ELF-1 (cell line): Measurements from ENCODE around the gene MYL5.
A peak's percentile ranks its signal among the peaks of the same experiment; 100 is the strongest.
"Not testable (repeated sequence)": the region's sequence is repeated elsewhere in the genome, so short reads cannot be mapped to it uniquely, and the experiment has no call there.

Experiments used
- DNase-seq: peaks from one replicate; pipeline ENCODE4 v3.0.0-alpha.2; 2016; ENCODE audit warnings: low read depth, low spot score

MYL5 gene

DNA sequence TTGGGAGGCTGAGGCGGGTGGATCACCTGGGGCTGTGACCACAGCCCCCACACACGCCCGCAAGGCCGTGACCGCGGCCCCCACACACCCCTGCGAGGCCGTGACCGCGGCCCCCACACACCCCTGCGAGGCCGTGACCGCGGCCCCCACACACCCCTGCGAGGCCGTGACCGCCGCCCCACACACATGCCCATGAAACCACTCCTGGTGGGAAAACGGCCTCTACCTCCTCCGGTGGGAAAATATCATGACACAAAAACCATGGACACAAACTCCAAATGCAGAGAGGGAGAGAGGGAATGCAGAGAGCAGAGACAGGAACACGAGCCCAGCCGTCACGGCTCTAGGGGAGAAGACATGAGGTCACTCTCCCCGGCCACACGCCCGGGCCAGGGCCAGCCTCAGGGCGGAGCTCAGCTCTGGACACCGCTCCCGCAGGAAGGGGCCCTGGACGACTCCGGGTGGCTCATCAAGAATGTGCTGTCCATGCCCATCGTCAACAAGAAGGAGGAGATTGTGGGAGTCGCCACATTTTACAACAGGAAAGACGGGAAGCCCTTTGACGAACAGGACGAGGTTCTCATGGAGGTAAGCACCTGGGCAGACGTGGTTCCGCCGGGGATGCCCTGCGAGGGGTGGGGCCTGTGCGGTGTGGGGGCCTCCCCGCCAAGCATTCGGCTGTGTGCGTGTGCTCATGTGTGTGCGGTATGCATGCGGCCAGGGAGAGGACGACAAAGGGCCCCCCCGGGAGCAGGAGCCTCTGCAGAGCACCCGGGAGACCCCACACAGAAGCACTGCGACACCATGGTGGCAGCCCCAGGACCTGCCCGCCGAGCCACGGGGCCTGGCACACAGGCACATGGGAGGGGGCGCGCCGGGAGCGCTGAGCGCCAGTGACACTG, 17.7 kb upstream of the MYL5 start:
- peak; percentile 71 for DNase-seq

DNA sequence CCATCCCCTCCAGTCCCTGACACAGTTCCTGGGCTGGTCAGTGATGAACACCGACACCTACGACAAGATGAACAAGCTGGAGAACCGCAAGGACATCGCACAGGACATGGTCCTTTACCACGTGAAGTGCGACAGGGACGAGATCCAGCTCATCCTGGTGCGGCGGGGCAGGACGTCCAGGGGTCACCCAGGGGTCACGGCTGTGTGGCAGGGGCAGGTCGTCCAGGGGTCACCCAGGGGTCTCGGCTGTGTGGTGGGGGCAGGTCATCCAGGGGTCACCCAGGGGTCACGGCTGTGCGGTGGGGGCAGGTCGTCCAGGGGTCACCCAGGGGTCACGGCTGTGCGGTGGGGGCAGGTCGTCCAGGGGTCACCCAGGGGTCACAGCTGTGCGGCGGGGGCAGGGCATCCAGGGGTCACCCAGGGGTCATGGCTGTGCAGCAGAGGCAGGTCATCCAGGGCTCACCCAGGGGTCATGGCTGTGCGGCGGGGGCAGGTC, 17.0 kb upstream of the MYL5 start:
- no peak for DNase-seq

DNA sequence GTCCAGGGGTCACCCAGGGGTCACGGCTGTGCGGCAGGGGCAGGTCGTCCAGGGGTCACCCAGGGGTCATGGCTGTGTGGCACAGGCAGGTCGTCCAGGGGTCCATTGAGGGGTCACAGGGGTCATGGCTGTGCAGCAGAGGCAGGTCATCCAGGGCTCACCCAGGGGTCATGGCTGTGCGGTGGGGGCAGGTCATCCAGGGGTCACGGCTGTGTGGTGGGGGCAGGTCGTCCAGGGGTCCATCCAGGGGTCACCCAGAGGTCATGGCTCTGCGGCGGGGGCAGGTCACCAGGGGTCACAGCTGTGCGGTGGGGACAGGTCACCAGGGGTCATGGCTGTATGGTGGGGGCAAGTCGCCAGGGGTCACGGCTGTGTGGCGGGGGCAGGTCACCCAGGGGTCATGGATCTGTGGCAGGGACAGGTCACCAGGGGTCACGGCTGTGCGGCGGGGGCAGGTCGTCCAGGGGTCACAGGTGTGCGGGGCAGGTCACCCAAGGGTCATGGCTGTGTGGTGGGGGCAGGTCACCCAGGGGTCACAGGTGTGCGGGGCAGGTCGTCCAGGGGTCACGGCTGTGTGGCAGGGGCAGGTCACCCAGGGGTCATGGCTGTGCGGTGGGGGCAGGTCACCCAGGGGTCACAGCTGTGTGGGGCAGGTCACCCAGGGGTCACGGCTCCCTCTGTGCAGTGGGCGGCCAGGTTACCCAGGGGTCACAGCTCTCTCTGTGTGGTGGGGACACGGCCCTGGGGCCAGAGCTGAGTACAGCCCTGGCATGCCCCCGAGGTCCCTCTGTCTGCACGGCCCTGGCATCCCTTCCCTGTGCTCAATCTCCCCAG, 16.3 kb upstream of the MYL5 start:
- DNase-seq: no peak

DNA sequence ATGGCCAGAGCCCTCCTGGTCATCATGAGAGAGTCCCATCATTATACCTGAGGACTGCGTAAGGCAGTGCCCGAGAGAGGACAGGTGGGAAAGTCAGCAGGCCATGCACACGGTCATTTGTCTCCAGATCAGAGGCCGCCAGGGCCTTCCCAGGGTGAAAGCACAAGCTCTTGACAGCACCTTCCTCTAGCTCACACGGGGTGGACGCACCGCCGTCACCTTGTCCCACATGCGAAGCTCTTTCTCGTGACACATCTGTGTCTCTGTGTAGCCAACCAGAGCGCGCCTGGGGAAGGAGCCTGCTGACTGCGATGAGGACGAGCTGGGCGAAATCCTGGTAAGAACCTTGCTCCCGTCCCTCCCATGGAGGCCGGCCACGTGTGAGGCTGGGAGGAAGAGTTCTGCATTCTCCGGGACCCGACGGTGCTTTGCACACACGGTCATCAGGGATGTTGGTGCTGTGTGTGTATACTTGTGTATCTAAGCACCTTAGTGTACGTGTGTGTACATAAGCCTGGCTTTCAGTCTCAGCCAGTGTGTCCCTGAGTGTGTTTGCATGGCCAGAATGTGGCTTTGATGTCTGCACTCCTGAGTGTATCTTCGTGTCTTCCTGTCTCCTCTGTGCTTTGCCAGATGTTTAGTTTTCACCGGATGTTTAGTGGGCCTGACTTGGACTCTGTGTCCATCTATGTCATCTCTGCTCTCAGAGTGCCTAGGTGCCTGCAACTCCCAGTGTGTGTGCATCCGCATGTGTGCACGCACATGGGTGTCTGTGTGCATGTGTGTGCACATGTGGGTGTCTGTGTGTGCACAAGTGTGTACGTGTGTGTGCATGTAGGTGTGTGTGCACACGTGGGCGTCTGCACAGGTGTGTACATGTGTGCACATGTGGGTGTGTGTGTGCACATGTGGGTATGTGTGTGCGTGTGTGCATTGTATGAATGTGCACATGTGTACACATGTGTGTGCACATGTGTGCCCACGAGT, 15.4 kb upstream of the MYL5 start:
- DNase-seq: no peak

DNA sequence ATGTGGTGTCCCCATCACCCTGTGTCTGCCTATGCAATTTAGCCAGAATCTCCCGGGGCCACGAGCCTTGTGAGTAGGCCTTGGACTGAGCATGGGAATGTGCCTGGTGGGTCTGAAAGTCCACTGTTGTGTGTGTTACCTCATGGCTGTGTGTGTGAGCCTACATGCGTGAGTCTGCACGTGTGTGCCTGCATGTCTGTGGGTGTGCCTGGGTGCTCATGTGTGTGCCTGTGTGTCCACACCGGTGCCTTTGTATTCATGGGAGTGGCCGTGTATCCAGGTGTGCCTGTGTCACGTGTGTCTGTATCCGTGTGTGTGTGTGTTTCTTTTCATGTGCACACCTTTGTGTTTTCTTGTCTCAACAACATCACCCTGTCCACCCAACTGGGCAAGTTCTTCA, 14.5 kb upstream of the MYL5 start:
- no peak for DNase-seq

DNA sequence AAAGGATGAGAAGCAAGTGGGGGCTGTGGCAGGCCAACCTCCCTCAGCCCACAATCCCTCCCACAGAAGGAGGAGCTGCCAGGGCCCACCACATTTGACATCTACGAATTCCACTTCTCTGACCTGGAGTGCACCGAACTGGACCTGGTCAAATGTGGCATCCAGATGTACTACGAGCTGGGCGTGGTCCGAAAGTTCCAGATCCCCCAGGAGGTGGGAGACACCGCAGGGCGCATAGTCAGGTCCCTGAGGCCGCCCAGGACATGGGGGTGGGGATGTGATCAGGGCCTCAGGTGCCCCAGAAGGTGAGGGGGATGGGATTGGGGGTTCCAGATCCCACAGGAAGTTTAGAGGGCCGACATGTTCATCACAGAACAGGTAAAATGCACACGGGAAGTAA, 13.9 kb upstream of the MYL5 start:
- no peak for DNase-seq

DNA sequence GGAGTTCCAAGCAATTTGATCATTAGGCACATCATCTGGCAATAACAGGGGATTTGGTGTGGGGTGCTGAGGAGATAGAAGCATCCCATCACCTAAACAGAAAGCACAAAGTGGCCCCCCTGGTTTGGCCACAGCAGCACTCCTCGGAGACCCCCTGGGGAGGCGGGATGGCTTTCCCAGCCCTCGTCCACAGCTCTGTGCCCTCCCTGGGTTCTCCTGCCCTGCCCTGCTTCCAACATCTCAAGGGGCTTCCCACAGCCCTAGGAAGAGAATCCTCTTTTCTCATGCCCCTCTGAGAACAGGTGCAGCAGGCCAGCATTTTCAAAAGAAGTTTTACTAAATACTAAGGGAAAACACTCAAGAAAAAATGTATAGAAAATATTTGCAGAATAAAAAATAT, 13.1 kb upstream of the MYL5 start:
- no peak for DNase-seq

DNA sequence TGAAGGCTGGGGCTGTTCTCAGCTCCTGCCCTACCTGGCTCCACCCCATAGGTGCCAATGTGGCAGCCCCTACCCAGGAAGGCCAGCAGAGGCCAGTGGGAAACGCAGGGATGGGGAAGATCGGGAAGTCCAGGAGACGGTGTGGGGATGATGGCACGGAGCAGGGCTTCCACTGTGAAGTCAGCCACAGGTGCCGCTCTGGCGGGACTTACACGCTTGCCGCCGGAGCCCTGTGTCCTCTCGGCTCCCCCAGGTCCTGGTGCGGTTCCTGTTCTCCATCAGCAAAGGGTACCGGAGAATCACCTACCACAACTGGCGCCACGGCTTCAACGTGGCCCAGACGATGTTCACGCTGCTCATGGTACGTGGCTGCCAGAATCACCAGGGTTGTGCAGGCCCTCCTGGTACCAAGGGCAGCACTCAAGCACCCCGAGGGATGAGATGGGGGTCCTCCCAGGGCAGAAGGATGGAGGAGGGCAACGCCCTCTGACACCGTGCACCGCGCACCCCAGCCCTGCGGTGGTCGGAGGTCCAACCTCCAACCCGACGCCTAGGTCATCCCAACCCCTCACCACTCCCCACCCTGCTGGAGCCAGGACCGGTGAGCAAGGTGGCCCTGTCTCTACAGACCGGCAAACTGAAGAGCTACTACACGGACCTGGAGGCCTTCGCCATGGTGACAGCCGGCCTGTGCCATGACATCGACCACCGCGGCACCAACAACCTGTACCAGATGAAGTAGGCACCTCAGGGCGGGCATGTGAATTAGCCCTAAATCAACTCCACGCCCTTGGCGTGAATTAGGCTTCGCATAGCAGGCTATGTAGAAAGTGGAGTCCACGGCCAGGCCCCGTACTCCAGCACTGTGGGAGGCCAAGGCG, 12.2 kb upstream of the MYL5 start:
- no peak for DNase-seq

DNA sequence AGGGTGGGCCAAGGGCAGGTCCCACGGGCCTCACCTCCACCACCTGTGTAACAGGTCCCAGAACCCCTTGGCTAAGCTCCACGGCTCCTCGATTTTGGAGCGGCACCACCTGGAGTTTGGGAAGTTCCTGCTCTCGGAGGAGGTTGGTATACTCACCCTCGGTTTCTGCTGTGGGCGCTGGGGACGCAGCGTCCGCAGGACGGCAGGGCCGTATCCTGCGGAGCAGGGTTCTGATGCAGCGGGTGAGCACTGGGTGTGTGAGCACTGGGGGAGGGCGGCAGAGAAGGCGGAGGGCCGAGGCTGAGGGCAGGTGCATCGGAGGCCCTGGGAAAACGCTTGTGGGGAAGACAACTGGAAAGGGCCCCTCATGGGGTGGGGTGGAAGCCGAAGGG, 11.3 kb upstream of the MYL5 start:
- no peak for DNase-seq

DNA sequence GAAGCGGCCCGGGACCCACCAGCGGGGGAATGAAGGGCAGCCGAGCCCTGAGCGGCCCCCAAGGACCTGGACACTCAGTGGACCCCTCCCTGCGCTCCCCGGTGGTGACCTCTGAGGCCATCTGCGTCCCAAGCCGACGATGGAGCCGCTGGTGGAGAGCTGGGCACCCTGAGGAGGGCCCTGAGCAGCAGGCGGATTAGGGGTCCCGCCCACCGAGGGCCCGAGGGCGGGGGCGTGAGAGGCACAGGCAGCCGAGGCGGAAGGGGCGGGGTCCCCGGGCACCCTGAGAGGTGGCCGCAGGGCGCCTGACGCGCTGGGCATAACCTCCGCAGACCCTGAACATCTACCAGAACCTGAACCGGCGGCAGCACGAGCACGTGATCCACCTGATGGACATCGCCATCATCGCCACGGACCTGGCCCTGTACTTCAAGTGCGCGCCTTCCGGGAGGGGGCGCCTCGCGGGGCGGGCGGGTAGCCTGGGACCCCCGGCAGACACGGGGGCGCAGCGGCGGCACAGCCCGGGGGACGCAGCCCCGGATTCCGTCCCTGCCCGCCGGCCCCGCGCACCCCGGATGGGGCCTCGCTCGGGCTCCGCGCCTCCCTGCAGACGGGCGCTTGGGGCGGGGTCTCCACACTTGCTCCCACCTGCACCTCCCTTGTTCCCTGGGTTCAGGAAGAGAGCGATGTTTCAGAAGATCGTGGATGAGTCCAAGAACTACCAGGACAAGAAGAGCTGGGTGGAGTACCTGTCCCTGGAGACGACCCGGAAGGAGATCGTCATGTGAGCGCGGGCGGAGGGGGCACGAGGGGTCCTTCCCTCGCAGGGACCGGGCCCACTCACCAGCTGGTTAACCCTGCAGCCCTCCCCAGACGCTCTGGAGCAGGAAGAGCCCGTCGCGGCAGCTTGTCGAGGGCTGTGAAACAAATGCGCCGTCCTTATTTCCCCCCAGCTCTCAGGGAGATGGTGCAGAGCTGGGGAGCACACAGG, 10.6 kb upstream of the MYL5 start:
- no peak for DNase-seq

DNA sequence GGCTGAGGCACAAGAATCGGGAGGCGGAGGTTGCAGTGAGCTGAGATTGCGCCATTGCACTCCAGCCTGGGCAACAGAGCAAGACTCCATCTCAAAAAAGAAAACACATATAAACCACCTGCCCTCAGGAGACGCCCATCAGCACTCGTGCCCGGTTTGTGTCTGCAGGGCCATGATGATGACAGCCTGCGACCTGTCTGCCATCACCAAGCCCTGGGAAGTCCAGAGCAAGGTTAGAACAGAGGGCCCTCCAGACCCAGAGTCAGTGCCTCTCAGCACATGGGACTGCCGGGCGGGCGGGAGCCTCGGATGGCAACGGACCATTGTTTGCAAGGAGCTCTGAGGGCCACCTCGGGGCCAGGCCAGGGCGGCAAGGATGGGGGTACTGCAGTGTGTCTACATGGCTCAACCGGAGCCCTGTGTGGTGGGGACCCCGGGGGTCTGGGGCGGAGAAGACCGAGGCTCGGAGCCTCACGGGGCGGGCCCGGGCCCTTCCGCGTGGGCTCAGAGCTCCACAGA, 9.6 kb upstream of the MYL5 start:
- DNase-seq: no peak

DNA sequence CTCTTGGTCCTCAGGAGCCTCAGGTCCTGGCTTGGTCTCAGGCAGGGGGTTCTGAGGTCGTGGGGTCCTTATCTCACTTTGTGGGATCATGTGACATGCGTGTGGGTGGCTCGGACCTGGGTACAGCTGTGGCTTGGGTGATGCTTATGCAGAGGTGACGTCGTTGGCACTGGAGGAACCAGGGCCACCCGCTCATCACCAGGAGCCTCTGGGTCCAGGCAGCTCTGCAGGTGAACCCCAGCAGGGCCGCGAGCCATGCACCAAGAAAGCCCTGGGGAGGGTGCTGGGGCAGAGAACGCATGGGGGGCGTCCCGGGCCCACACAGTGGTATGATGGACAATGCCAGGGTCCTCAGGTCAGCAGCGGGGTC, 9.0 kb upstream of the MYL5 start:
- no peak for DNase-seq

DNA sequence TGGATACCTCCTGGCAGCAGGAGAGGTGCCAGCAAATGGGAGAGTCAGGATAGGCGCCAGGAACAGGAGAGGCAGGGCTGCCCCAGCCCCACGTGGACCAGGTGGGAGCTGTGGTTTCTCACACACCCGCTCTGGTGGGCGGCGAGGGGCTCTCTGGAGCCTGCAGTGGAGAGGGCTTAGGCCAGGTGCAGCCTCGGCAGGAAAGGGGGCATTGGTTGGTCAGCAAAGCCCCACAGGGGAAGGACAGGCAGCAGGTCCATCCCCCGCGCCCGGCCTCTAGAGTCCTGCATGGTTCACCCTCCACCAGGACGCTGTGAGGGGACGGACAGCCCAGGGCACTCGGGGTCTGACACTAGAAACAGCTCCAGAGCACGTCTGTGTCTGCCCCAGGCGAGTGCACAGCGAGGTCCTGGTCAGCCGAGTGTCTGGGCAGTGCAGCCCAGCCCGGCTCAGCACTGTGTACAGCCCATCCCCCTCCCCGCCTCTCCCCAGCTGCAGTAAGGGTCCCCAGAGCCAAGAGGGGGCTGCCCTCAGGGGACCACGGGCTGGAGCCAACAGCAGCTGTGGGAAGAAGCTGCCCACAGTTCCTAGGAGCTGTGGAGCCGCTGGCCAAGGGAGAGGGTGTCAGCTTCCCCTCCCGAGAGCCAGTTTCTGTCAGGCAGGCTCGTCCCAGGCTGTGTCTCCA, 8.4 kb upstream of the MYL5 start:
- DNase-seq: no peak

DNA sequence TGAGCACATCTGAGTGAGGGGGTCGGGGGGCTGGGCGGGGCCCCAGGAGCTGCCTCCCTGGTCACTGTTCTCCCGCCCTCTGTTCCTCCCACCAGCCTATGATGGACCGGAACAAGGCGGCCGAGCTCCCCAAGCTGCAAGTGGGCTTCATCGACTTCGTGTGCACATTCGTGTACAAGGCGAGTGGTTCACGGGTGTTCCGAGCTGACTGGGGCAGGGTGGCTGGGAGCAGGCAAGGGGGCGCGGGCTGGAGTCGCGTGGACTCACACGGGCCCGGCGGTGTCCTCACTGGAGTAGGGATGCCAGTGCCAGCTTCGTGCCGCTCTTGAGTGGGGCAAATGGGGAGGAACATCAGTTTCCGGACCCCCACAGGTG, 7.9 kb upstream of the MYL5 start:
- DNase-seq: no peak

DNA sequence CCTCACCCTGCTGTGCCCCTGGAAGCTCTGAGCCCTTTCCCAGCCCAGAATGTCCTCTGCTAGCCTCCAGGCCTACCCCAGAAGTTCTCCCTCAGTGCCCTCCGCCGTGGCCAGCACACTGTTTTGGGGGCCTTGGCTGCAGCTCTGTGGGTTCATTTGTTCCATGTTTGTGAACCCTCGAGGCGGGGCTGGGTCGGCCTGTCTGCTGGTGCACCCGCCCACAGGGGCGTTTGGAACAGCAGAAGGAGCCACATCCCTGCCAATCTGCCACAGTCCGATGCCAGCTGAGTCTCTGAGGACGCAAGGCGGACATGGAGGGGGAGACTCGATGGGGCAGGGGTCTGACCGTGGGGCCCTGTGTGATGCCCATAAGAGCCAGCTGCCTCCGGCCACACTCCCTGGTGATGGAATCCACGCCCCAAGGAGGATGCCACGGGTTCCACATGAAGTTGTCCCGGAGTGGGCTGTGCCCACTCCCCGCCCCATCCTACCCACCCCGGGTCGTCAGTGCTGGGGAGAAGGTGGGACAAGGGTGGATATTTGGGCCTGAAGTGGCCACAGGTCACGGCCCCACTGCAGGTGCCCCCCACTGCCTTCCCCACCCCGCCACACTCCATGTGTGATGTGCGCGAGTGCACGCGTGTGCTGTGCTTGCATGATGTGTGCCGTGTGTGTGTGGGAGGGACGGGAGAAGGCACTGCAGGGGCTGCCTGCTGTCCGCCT, 7.4 kb upstream of the MYL5 start:
- no peak for DNase-seq

DNA sequence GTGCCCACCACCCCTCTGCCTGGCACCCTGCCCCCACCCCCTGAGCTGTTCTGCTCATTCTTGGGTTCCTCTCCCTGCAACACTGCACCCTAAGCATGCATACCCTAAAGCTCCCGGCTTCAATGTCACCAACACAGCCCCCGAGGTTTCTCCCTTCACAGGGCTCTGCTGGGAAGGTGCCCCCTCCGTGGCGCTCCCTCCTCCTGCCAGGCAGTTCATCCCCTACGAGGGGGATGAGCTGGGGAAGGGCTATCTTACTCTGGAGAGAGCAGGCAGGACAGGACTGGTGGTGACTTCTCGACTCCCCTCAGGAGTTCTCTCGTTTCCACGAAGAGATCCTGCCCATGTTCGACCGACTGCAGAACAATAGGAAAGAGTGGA, 6.8 kb upstream of the MYL5 start:
- no peak for DNase-seq

DNA sequence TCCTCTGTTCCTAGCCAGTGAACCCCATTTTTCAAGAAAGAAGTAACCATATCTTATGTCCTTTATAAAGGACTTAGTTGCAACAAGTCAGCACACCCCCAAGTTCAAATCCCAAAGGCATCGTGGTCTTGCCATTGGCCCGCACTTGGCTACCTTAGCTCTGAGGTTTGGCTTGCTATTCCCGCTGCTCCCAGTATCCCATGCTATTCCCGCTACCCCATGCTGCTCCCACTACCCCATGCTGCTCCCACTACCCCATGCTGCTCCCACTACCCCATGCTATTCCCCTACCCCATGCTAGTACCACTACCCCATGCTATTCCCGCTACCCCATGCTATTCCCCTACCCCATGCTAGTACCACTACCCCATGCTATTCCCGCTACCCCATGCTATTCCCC, 6.1 kb upstream of the MYL5 start:
- DNase-seq: not testable (repeated sequence)
